Neural cell (in vitro differentiated cells): Measurements from ENCODE around the gene CPNE4. TPM values are rescaled to one million over a fixed set of nuclear protein-coding genes. Genes with fewer than 3 reads are reported as not detected.

Experiments
- H2AFZ ChIP-seq: fragments of 200-600, 300-800 bp; sonication (generic), shearing (Covaris generic); 2 replicates; pipeline ENCODE4 v1.6.0; 2014; ENCODE audit warnings: low read depth, mild to moderate bottlenecking, antibody characterized with exemption, low read length, moderate library complexity
- H3F3A ChIP-seq: fragments of 200-600 bp; shearing (Covaris generic); 2 replicates; pipeline ENCODE4 v1.6.1; 2016; ENCODE audit warnings: mild to moderate bottlenecking, moderate library complexity, mixed read lengths, antibody characterized with exemption, low read length; ENCODE audit not compliant: insufficient read depth, poor library complexity, severe bottlenecking
- H3K27ac ChIP-seq: fragments of 200-600, 300-800 bp; sonication (generic), shearing (Covaris generic); 2 replicates; pipeline ENCODE4 v1.5.1; 2014; ENCODE audit warnings: mild to moderate bottlenecking, low read length, moderate library complexity
- H3K27me3 ChIP-seq: fragments of 300-800, 200-600 bp; sonication (generic), shearing (Covaris generic); 2 replicates; pipeline ENCODE4 v1.6.0; 2014; ENCODE audit warnings: mild to moderate bottlenecking, low read depth, low read length, moderate library complexity; ENCODE audit not compliant: insufficient read depth
- H3K36me3 ChIP-seq: fragments of 300-800, 200-600 bp; sonication (generic), shearing (Covaris generic); 2 replicates; pipeline ENCODE4 v1.5.1; 2014; ENCODE audit warnings: mild to moderate bottlenecking, antibody characterized with exemption, low read length, moderate library complexity; ENCODE audit not compliant: insufficient read depth
- H3K4me2 ChIP-seq: fragments of 300-800, 200-600 bp; sonication (generic), shearing (Covaris generic); 2 replicates; pipeline ENCODE4 v1.6.0; 2014; ENCODE audit warnings: mild to moderate bottlenecking, low read length
- H3K4me3 ChIP-seq: fragments of 300-800, 200-600 bp; sonication (generic), shearing (Covaris generic); 2 replicates; pipeline ENCODE4 v1.5.1; 2014; ENCODE audit warnings: mild to moderate bottlenecking, low read length, moderate library complexity
- H3K79me2 ChIP-seq: fragments of 200-600 bp; shearing (Covaris generic); replicated peaks from 2 replicates; pipeline ENCODE4 v1.6.0; 2014; ENCODE audit warnings: mild to moderate bottlenecking, low read length, moderate library complexity; ENCODE audit not compliant: insufficient read depth
- H3K9ac ChIP-seq: fragments of 300-800, 200-600 bp; sonication (generic), shearing (Covaris generic); 2 replicates; pipeline ENCODE4 v1.6.1; 2016; ENCODE audit warnings: mild to moderate bottlenecking, low read length, mixed read lengths
- H3K9me2 ChIP-seq: fragments of 200-600 bp; shearing (Covaris generic); 2 replicates; pipeline ENCODE4 v1.6.1; 2016; ENCODE audit warnings: mild to moderate bottlenecking, low read length, mixed read lengths; ENCODE audit not compliant: insufficient read depth
- H3K9me3 ChIP-seq: fragments of 200-600, 300-800 bp; sonication (generic), shearing (Covaris generic); 2 replicates; pipeline ENCODE4 v1.6.1; 2016; ENCODE audit warnings: mild to moderate bottlenecking, mixed run types, low read length, moderate library complexity, mixed read lengths
- H4K20me1 ChIP-seq: fragments of 200-600 bp; shearing (Covaris generic); 2 replicates; pipeline ENCODE4 v1.6.1; 2016; ENCODE audit warnings: mild to moderate bottlenecking, mixed run types; ENCODE audit not compliant: insufficient read depth
- EP300 ChIP-seq: fragments of 450-650 bp; conservative IDR thresholded peaks from 2 replicates; pipeline ENCODE4 v1.6.1; 2014; ENCODE audit warnings: antibody characterized with exemption, mild to moderate bottlenecking, moderate library complexity; ENCODE audit not compliant: poor library complexity, severe bottlenecking
- EZH2 ChIP-seq: fragments of 200-600, 300-800 bp; shearing (Covaris generic), sonication (generic); IDR thresholded peaks from 2 replicates; pipeline ENCODE4 v1.6.1; 2014; ENCODE audit warnings: antibody characterized with exemption, low read length, borderline replicate concordance, mild to moderate bottlenecking; ENCODE audit not compliant: insufficient read depth, poor library complexity, severe bottlenecking
- MXI1 ChIP-seq: fragments of 450-650 bp; conservative IDR thresholded peaks from 2 replicates; pipeline ENCODE4 v1.6.1; 2014; ENCODE audit warnings: antibody characterized with exemption, mild to moderate bottlenecking; ENCODE audit not compliant: poor library complexity, severe bottlenecking
- POLR2AphosphoS5 ChIP-seq: IDR thresholded peaks from 2 replicates; pipeline ENCODE4 v1.6.1; 2012
- RAD21 ChIP-seq: fragments of 450-650 bp; conservative IDR thresholded peaks from 2 replicates; pipeline ENCODE4 v1.6.1; 2014; ENCODE audit warnings: antibody characterized with exemption, mild to moderate bottlenecking, moderate library complexity
- SMC3 ChIP-seq: fragments of 450-650 bp; conservative IDR thresholded peaks from 2 replicates; pipeline ENCODE4 v1.6.1; 2014; ENCODE audit warnings: antibody characterized with exemption, mild to moderate bottlenecking, moderate library complexity; ENCODE audit not compliant: poor library complexity
- TAF1 ChIP-seq: IDR thresholded peaks from 2 replicates; pipeline ENCODE4 v1.6.1; 2012; ENCODE audit warnings: low read depth
- polyA plus RNA-seq: library from polyadenylated mRNA; depleted of rRNA; stranded (reverse); fragments of >200 nt; gene quantifications from 2 replicates; pipeline ENCODE4 v1.2.3, GENCODE V29; 2014
- TF ChIP-seq, protein P1 (sequence below): IDR thresholded peaks from 2 replicates; pipeline ENCODE4 v1.6.1; 2012; ENCODE audit warnings: borderline replicate concordance
- TF ChIP-seq, protein P2 (sequence below): fragments of 450-650 bp; IDR thresholded peaks from 2 replicates; pipeline ENCODE4 v1.5.1; 2014; ENCODE audit warnings: antibody characterized with exemption, mild to moderate bottlenecking, moderate library complexity; ENCODE audit not compliant: poor library complexity, severe bottlenecking

Gene CPNE4
- polyA plus RNA-seq, 1 donor from 2014 or later, result 0.59 TPM

DNA sequence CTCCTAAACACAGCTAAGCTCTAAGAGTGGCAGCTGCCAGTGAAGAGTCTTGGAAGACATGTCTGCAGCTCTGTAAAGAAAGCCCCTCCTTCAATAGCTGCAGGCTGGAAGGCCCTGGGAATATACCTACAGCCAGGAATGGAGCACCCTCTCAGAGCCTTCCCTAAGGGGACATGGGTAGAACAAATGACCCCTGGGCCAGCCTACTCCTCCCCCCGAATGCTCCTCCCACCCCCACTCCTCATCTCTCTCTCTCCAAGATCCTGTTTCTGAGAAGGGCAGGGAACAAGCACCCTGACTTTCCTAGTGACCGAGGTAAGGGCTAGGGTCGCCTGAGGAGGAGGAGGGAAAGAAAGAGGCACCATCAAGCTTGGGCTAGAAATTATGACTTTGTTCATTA is 20.7 kb downstream of the CPNE4 start:
- H3K36me3 ChIP-seq, result no peaks in the 10 kb centered on the region
- H3K9me3 ChIP-seq, result no peaks in the 10 kb centered on the region
- no peak overlapping the region for H3K27ac ChIP-seq
- no peak overlapping the region for H3K9ac ChIP-seq
- H3K4me3 ChIP-seq, result no peak overlapping the region
- H3K9me2 ChIP-seq, result no peaks in the 10 kb centered on the region
- H3F3A ChIP-seq, result no peaks in the 10 kb centered on the region
- TF ChIP-seq TAF1, result no peak
- TF ChIP-seq POLR2AphosphoS5, result no peak
- TF ChIP-seq, protein P1, sequence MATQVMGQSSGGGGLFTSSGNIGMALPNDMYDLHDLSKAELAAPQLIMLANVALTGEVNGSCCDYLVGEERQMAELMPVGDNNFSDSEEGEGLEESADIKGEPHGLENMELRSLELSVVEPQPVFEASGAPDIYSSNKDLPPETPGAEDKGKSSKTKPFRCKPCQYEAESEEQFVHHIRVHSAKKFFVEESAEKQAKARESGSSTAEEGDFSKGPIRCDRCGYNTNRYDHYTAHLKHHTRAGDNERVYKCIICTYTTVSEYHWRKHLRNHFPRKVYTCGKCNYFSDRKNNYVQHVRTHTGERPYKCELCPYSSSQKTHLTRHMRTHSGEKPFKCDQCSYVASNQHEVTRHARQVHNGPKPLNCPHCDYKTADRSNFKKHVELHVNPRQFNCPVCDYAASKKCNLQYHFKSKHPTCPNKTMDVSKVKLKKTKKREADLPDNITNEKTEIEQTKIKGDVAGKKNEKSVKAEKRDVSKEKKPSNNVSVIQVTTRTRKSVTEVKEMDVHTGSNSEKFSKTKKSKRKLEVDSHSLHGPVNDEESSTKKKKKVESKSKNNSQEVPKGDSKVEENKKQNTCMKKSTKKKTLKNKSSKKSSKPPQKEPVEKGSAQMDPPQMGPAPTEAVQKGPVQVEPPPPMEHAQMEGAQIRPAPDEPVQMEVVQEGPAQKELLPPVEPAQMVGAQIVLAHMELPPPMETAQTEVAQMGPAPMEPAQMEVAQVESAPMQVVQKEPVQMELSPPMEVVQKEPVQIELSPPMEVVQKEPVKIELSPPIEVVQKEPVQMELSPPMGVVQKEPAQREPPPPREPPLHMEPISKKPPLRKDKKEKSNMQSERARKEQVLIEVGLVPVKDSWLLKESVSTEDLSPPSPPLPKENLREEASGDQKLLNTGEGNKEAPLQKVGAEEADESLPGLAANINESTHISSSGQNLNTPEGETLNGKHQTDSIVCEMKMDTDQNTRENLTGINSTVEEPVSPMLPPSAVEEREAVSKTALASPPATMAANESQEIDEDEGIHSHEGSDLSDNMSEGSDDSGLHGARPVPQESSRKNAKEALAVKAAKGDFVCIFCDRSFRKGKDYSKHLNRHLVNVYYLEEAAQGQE, result no peak
- TF ChIP-seq, protein P2, sequence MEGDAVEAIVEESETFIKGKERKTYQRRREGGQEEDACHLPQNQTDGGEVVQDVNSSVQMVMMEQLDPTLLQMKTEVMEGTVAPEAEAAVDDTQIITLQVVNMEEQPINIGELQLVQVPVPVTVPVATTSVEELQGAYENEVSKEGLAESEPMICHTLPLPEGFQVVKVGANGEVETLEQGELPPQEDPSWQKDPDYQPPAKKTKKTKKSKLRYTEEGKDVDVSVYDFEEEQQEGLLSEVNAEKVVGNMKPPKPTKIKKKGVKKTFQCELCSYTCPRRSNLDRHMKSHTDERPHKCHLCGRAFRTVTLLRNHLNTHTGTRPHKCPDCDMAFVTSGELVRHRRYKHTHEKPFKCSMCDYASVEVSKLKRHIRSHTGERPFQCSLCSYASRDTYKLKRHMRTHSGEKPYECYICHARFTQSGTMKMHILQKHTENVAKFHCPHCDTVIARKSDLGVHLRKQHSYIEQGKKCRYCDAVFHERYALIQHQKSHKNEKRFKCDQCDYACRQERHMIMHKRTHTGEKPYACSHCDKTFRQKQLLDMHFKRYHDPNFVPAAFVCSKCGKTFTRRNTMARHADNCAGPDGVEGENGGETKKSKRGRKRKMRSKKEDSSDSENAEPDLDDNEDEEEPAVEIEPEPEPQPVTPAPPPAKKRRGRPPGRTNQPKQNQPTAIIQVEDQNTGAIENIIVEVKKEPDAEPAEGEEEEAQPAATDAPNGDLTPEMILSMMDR, result no peak
- TF ChIP-seq SMC3, result no peak
- TF ChIP-seq EP300, result no peak
- TF ChIP-seq RAD21, result no peak
- no peak for TF ChIP-seq EZH2
- no peak for TF ChIP-seq MXI1
- H2AFZ ChIP-seq, result no peak overlapping the region
- H3K27me3 ChIP-seq, result no peaks in the 10 kb centered on the region
- no peaks in the 10 kb centered on the region for H3K79me2 ChIP-seq
- H3K4me2 ChIP-seq, result no peak overlapping the region
- no peaks in the 10 kb centered on the region for H4K20me1 ChIP-seq

- Histone ChIP-seq H3K27me3 (no peaks in the 10 kb centered on the region), H2AFZ (no peak overlapping the region), H3K36me3 (no peaks in the 10 kb centered on the region), H3K4me2 (no peak overlapping the region), H3K4me3 (no peak overlapping the region), H3K79me2 (no peaks in the 10 kb centered on the region), H4K20me1 (no peaks in the 10 kb centered on the region), H3K9me2 (no peaks in the 10 kb centered on the region), H3K27ac (no peak overlapping the region), H3K9ac (no peak overlapping the region), H3F3A (no peaks in the 10 kb centered on the region), H3K9me3 (no peaks in the 10 kb centered on the region)
- TF ChIP-seq RAD21, result no peak
- no peak for TF ChIP-seq TAF1
- TF ChIP-seq MXI1, result no peak
- TF ChIP-seq, protein P1, result no peak
- no peak for TF ChIP-seq EP300
- no peak for TF ChIP-seq SMC3
- TF ChIP-seq EZH2, result no peak
- no peak for TF ChIP-seq POLR2AphosphoS5
Measured at GRCh38 chr3:132009241-132009640, 25.6 kb downstream of the CPNE4 start.
